ENCODE results near the gene RAMP3.

- TF ChIP-seq POLR2A (IDR thresholded peaks at IDR 0.05) (no peak), CTCF (IDR thresholded peaks at IDR 0.05) (no peak)
Measured at GRCh38 chr7:45174328-45174610, 16.7 kb downstream of the RAMP3 start.
